HG03097 (cell line): Measurements from ENCODE around the gene LRRC51.
A peak's percentile ranks its signal among the peaks of the same experiment; 100 is the strongest.

Source experiments
- ATAC-seq: cut with Tn5 transposase; IDR thresholded peaks from one replicate; pipeline ENCODE4 v1.9.1; 2021; ENCODE audit not compliant: unreplicated experiment, low FRiP score

LRRC51 gene

GRCh38 chr11:72080326-72081183 is at the start of gene LRRC51, which contains the start of gene NUMA1:
LRRC51 (plus strand) TSS chr11:72080850; CDS start chr11:72089084, 8,234 bp downstream.
NUMA1 (minus strand) TSS chr11:72080542; CDS start chr11:72035943, 44,599 bp downstream.
- peak; percentile 89 for ATAC-seq

- no peak for ATAC-seq
Measured at GRCh38 chr11:72036687-72037086, 44.0 kb upstream of the LRRC51 start.

- ATAC-seq: no peak
Measured at GRCh38 chr11:72037554-72038311, 42.9 kb upstream of the LRRC51 start.

- ATAC-seq: no peak
Measured at GRCh38 chr11:72038491-72038890, 42.2 kb upstream of the LRRC51 start.

GRCh38 chr11:72039031-72039855 is 41.4 kb upstream of the LRRC51 start:
- no peak for ATAC-seq

GRCh38 chr11:72039856-72040401 is 40.7 kb upstream of the LRRC51 start:
- ATAC-seq: no peak

GRCh38 chr11:72040491-72041363 is 39.9 kb upstream of the LRRC51 start:
- ATAC-seq: no peak

- ATAC-seq: no peak
Measured at GRCh38 chr11:72041364-72042063, 39.1 kb upstream of the LRRC51 start.

GRCh38 chr11:72042064-72042745 is 38.4 kb upstream of the LRRC51 start:
- no peak for ATAC-seq

- ATAC-seq: no peak
Measured at GRCh38 chr11:72045849-72046248, 34.8 kb upstream of the LRRC51 start.

- no peak for ATAC-seq
Measured at GRCh38 chr11:72048766-72049460, 31.7 kb upstream of the LRRC51 start.

GRCh38 chr11:72058416-72059034 is 22.1 kb upstream of the LRRC51 start:
- ATAC-seq: no peak

GRCh38 chr11:72061739-72062396 is 18.8 kb upstream of the LRRC51 start:
- no peak for ATAC-seq

GRCh38 chr11:72066855-72067254 is 13.8 kb upstream of the LRRC51 start:
- no peak for ATAC-seq

GRCh38 chr11:72067266-72067665 is 13.4 kb upstream of the LRRC51 start:
- no peak for ATAC-seq

GRCh38 chr11:72067676-72068075 is 13.0 kb upstream of the LRRC51 start:
- ATAC-seq: no peak

- no peak for ATAC-seq
Measured at GRCh38 chr11:72069200-72069599, 11.4 kb upstream of the LRRC51 start.
